ENCODE data around the gene CTBP2.
"Not testable (repeated sequence)": the region's sequence is repeated elsewhere in the genome, so short reads cannot be mapped to it uniquely, and the experiment has no call there.

CTBP2 gene

GRCh38 chr10:125186431-125187170, 26.2 kb upstream of the CTBP2 start:
- no peak for DNase-seq (ENCODE audit: low read depth in 4 of 4, low spot score in 1 of 4)

- DNase-seq (ENCODE audit: low read depth in 4 of 4, low spot score in 1 of 4), result not testable (repeated sequence)
Observed at GRCh38 chr10:125179107-125179506, 18.7 kb upstream of the CTBP2 start.

GRCh38 chr10:125177641-125178640, 17.6 kb upstream of the CTBP2 start:
- DNase-seq (ENCODE audit: low read depth in 4 of 4, low spot score in 1 of 4), result no peak

- no peak for DNase-seq (ENCODE audit: low read depth in 4 of 4, low spot score in 1 of 4)
Observed at GRCh38 chr10:125175807-125176206, 15.4 kb upstream of the CTBP2 start.

- DNase-seq (ENCODE audit: low read depth in 4 of 4, low spot score in 1 of 4), result no peak
Observed at GRCh38 chr10:125174360-125174759, 14.0 kb upstream of the CTBP2 start.

DNA sequence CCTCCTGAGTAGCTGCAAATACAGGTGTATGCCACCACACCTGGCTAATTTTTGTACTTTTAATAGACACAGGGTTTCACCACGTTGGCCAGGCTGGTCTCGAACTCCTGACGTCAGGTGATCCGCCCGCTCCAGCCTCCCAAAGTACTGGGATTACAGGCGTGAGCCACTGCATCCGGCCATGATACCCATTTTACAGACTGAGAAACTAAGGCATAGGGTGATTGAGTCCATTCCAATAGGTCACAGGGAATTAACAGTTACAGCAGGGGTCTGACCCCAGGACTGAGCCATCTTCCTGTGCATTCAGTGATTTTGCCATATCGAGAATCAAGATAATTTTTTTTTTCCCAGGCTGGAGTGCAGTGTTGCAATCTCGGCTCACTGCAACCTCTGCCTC, 12.3 kb upstream of the CTBP2 start:
- DNase-seq (ENCODE audit: low read depth in 4 of 4, low spot score in 1 of 4), result no peak

DNA sequence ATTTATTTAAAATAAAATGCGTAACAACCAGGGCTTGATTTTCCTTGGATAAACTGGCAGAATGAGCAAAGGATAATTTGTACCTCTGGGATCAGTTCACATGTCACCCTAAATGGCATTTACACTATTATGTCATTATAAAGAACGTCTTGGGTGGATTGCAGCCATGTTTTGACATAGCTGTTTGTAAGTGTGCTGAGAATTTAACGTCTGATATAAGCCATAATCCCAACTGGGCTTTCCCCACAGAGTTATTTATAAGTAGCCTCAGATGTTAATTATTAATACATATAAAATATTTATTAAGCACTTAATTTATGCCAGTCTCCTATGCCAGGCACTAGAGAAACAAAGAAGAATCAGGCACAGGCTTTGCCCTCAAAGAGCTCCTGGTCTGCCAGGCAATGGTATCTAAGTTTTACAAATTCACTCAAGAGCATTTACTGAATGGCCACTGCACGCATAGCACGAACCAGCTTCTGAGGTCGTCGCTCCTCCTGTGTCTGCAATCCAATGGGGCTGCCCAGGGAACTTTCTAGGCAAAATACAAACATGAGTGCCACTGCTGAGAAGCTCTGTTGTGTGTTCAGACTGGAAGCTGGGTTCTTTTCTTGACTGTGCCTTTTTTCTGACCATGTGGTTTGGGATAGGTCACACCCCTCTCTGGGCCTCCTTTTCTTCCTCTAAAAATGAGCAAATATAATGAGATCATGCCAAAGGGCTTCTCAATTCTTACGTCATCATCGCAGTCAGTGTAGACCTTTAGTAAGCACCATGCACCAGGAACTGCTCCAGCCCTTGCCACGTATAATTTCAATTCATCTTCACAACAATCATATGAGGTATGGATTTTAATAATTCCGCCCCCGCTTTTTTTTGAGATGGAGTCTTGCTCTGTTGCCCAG, 11.3 kb upstream of the CTBP2 start:
- DNase-seq (ENCODE audit: low read depth in 4 of 4, low spot score in 1 of 4), result no peak

- no peak for DNase-seq (ENCODE audit: low read depth in 4 of 4, low spot score in 1 of 4)
Observed at GRCh38 chr10:125169915-125170314, 9.6 kb upstream of the CTBP2 start.

DNA sequence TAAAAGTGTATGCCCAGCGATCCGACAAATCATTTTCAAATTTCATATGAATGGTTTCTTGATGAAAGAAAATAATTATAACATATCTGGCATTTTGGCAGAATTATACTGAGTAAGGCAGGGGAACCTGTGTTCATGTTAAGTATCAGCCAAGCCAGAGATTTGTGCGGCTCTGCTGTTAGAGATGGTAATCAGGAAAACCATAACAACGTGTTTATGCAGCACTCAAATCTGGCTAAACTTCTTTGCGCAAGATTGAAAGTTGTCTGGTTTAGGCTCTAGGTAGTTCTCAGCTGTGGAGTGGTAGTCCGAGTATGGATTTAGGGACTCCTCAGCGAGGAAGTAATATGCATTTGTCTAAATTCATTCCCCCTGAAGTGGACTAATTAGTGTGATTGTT, 8.9 kb upstream of the CTBP2 start:
- DNase-seq (ENCODE audit: low read depth in 4 of 4, low spot score in 1 of 4), result no peak

DNA sequence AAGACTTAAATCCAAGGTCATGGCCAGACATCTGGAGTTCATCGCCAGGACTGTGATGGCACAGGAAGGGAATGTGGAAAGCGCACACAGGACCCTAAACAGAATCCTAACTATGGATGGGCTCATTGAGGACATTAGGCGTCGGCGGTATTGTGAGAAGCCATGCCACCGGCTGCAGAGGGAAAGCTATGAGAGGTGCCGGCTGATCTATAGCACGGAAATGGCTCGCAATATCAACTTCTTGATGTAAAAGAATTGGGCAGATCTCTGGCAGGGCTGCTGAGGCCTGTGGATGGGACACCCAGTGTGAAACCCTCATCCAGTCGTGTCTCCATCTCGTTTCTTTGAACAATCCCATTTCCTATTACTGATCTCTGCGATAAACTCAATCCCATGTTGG, 6.3 kb upstream of the CTBP2 start:
- DNase-seq (ENCODE audit: low read depth in 4 of 4, low spot score in 1 of 4), result no peak

- no peak for DNase-seq (ENCODE audit: low read depth in 4 of 4, low spot score in 1 of 4)
Observed at GRCh38 chr10:125165584-125166573, 5.5 kb upstream of the CTBP2 start.

- DNase-seq (ENCODE audit: low read depth in 4 of 4, low spot score in 1 of 4), result no peak
Observed at GRCh38 chr10:125164421-125164820, 4.1 kb upstream of the CTBP2 start.

GRCh38 chr10:125163803-125164202, 3.4 kb upstream of the CTBP2 start:
- no peak for DNase-seq (ENCODE audit: low read depth in 4 of 4, low spot score in 1 of 4)

DNA sequence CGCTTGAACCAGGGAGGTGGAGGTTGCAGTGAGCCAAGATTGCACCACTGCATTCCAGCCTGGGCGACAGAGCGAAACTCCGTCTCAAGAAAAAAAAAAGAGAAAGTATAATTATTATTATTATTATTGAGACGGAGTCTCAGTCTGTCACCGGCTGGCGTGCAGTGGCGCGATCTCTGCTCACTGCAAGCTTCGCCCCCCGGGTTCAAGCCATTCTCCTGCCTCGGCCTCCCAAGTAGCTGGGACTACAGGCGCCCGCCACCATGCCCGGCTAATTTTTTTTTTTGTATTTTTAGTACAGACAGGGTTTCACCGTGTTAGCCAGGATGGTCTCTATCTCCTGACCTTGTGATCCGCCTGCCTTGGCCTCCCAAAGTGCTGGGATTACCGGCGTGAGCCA, 2.9 kb upstream of the CTBP2 start:
- DNase-seq (ENCODE audit: low read depth in 4 of 4, low spot score in 1 of 4), result not testable (repeated sequence)

- no peak for DNase-seq (ENCODE audit: low read depth in 4 of 4, low spot score in 1 of 4)
Observed at GRCh38 chr10:125162120-125162931, 2.0 kb upstream of the CTBP2 start.

- no peak for DNase-seq (ENCODE audit: low read depth in 4 of 4, low spot score in 1 of 4)
Observed at GRCh38 chr10:125161707-125162119, 1.4 kb upstream of the CTBP2 start.

GRCh38 chr10:125160856-125161706, 718 bp upstream of the CTBP2 start:
- DNase-seq (ENCODE audit: low read depth in 4 of 4, low spot score in 1 of 4), result no peak

DNA sequence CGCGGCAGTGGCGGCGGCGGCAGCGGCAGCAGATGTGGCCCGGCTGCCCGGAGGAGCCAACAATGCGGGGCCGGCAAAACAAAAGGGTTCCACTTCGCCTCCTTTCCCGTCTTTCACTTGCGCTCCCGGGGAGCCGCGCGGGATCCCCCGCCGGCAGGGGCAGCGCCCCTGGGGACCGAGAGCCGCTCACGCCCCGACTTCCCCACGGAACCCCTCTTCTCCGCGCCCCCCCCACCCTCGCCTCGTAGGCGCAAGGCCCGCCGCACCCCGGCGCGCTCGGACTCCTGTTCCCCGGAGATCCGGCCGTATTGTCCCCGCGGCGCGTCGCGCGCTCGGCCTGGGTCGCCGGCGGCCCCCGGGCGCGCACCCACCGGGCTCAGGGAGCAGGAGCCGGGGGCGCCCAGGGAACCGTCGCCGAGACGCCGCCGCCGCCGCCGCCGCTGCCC, 854 bp downstream of the CTBP2 start:
- no peak for DNase-seq (ENCODE audit: low read depth in 4 of 4, low spot score in 1 of 4)
